Choroid plexus epithelial cell (primary cell): ENCODE data around the gene SURF6.

Experiments used
- DNase-seq: peaks from one replicate; pipeline ENCODE4 v3.0.0-alpha.2; 2010; ENCODE audit warnings: low read depth
- H3K4me3 ChIP-seq: 2 replicates; pipeline ENCODE4 v1.5.1; 2011; ENCODE audit warnings: low read depth, mild to moderate bottlenecking, control low read depth, low read length, moderate library complexity
- CTCF ChIP-seq: conservative IDR thresholded peaks from 2 replicates; pipeline ENCODE4 v1.5.1; 2011; ENCODE audit warnings: low read depth, mild to moderate bottlenecking, control low read depth, inconsistent platforms, low read length, moderate library complexity

Gene SURF6

DNA sequence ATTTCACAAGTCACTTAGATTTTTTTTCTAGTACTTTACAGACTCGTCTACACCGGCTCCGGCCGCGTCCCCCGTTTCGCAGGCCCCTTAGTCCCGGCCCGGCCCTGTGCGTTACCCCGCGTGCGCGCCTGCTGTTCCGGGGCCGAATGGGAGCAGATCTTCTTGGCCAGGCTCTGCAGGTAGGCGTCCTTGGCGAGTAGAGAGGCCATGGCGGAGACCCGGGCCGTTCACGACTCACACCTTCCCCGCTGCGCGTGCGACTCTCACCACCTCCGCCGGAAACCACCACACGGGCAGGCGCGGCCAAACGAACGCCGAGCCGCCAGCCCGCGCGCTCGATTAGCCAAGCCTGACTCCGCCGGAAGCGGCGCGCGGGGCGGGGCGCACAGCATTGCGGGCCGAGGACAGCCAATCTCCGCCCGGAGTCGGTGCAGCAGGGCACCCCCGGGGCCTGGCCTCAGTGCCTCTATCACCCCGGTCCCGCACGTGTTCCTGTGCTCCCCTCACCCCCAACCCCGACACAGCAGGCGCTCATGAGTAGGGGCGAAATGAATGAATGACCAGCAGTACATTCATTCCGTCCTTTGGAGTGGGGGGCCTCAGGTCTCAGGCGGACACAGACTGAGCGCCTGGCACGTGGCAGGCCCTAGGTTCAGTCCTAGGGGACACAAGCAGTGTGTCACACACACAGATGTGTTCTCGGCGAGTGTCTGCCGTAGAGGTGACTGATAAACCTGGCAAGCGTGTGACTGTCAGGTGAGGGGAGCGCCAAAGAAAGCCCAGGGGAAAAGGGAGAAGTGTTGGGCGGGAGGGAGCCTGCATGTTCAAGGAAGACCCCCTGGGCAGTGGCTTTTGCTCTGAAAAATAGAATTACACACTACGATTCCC is at the start of gene SURF6:
SURF6 (minus strand) TSS at position 265 of the 888 bp plus-strand sequence; CDS start at position 209, 56 bp downstream.
- H3K4me3 ChIP-seq: peak within 1 kb of the TSS; percentile 89
- no peak for TF ChIP-seq CTCF
- DNase-seq: peak; percentile 90

DNA sequence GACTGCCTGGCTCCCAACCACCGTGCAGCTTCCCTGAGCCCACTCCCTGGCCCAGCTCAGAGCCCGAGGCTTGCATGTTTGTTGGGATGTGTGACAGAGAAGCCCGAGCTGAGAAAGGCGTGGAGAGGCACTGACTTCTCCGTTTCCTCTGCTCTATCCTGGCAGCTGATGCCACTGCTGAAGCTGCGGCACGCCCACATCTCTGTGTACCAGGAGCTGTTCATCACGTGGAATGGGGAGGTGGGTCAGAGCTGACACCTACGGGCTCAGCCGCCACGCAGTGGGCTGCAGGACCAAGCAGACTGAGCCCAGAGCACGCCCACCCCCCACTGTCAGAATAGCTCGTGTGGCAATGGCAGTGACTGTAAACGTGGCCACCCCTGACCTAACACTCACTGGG is 49.5 kb upstream of the SURF6 start:
- no peak for TF ChIP-seq CTCF
- no peak overlapping the region for H3K4me3 ChIP-seq
- no peak for DNase-seq

DNA sequence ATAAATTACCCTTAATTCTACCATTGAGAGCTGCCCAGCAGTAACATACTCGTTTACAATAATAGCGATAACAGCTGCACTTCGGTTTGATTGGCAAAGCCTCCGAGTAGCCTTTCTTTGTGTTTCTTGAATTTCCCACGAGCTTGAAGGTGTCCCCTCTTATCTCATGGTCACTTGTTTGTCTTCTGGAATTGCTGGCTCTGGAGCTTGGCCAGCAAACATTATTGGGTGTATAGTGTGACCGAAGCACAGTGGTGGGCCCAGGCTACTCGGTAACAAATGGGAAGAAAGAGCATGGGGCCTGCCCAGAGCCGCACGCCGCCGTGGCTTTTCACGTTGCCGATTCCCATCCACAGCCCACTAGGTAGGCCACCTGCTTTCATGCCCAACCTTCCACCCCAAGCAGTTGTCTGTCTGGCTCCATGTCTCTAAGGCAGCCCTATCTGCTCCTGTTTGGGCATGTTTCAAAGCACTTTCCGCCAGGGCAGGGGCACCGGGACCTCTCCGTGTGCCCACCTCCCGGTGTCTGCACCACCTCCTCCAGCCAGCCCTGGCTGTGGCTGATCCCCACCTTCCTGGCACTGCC is 48.8 kb upstream of the SURF6 start:
- DNase-seq: no peak
- H3K4me3 ChIP-seq: no peak overlapping the region
- no peak for TF ChIP-seq CTCF

DNA sequence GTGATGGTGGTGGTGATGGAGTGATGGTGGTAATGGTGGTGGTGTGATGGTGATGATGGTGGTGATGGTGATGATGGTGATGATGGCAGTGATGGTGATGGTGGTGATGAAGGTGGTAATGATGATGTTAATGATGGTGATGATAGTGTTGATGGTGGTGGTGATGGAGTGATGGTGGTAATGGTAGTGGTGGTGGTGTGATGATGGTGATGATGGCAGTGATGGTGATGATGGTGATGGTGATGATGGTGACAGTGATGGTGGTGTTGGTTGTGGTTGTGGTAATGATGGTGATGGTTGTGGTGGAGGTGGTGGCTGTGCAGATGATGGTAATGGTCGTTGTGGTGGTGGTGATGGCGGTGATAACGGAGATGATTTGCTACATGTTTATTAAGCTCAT is 47.5 kb upstream of the SURF6 start:
- H3K4me3 ChIP-seq: no peak overlapping the region
- DNase-seq: no peak
- TF ChIP-seq CTCF: no peak

DNA sequence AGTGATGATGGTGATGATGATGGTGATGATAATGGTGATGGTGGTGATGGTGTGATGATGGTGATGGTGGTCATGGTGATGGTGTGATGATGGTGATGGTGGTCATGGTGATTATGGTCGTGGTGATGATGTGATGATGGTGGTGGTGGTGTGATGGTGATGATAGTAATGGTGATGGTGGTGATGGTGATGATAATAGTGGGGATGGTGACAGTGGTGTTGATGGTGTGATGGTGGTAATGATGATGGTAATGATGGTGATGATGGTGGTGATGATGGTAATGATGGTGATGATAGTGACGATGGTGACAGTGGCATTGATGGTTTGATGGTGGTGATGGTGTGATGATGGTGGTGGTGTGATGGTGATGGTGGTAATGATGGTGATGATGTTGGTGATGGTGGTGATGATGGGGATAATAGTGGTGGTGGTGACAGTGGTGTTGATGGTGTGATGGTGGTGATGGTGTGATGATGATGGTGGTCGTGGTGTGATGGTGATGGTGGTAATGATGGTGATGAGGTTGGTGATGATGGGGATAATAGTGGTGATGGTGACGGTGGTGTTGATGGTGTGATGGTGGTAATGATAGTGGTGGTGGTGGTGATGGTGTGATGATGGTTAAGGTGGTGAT is 46.6 kb upstream of the SURF6 start:
- H3K4me3 ChIP-seq: no peak overlapping the region
- no peak for DNase-seq
- TF ChIP-seq CTCF: no peak

DNA sequence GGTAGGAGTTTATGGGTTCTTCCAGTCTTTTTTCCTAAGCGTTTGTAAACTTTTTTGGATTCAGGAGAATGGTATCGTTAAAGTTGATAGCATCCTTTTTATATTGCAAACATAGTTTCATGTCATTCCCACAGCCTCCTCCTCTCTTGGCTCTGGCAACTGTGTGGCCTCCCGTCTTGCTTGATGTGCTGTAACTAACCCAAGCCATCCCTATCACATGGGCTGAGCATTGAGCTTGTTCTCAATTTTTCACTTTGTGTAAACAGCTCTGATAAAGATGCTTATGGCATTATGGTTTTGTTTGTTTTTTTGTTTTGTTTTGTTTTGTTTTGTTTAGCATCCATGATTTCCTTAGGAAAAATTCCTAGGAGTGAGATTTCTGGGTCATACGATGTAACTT is 44.7 kb upstream of the SURF6 start:
- H3K4me3 ChIP-seq: no peak overlapping the region
- no peak for DNase-seq
- no peak for TF ChIP-seq CTCF
